Activated CD4-positive, CD25-positive, alpha-beta regulatory T cell (primary cell): Measurements from ENCODE around the gene NALF2.

ENCODE experiments used
- DNase-seq, 4 experiments: peaks; one replicate each; lab custom pipeline; 2025; lab: John Stamatoyannopoulos, UW

Gene NALF2

GRCh38 chrX:69503782-69504625, at the start of gene NALF2:
TSS of gene NALF2 (plus strand) at chrX:69504326. CDS start at chrX:69505283, 957 bp downstream.
- DNase-seq, result no peak

GRCh38 chrX:69457756-69458155, 46.4 kb upstream of the NALF2 start:
- DNase-seq, result no peak

GRCh38 chrX:69466546-69466945, 37.6 kb upstream of the NALF2 start:
- DNase-seq, result no peak

DNA sequence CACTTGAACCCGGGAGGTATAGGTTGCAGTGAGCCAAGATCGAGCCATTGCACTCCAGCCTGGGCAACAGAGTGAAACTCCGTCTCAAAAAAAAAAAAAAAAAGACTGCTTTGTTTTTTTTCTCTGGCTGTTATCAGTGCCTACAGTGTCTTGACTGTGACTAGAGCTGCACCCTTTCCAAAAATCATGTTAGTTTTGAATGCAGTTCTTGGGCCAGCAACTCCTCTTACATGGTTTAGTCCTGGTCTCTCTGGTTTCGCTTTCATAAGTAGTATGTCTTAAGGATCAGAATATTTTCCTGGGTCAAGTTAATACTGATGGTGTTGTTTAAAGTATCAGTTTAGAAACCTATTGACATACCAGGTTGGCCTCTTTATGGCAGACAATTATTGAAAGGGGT, 34.2 kb upstream of the NALF2 start:
- no peak for DNase-seq

GRCh38 chrX:69489625-69490024, 14.5 kb upstream of the NALF2 start:
- DNase-seq, result no peak

- no peak for DNase-seq
Observed at GRCh38 chrX:69493193-69493592, 10.9 kb upstream of the NALF2 start.

DNA sequence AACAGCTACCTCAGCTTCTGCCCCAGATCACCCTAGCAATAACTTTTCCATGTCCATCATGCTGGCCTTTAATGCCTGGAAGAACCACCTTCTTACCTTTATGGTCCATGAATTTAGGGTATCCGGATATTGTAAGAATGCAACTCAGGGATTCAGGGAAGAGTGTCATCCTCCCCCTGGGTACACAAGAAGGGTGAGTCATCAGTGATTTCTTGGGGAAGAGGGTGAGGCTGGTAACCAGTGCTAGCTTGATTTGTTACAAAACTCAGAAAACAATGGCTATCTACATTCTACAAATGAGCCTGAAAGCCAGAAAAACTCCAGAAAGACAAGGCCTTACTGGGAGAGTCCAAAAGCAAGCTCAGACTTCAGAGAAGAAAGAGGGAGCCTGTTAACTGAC, 10.4 kb upstream of the NALF2 start:
- no peak for DNase-seq

GRCh38 chrX:69496183-69496582, 7.9 kb upstream of the NALF2 start:
- DNase-seq, result no peak

- DNase-seq, result no peak
Observed at GRCh38 chrX:69501429-69501828, 2.7 kb upstream of the NALF2 start.

GRCh38 chrX:69503228-69503781, 821 bp upstream of the NALF2 start:
- no peak for DNase-seq

DNA sequence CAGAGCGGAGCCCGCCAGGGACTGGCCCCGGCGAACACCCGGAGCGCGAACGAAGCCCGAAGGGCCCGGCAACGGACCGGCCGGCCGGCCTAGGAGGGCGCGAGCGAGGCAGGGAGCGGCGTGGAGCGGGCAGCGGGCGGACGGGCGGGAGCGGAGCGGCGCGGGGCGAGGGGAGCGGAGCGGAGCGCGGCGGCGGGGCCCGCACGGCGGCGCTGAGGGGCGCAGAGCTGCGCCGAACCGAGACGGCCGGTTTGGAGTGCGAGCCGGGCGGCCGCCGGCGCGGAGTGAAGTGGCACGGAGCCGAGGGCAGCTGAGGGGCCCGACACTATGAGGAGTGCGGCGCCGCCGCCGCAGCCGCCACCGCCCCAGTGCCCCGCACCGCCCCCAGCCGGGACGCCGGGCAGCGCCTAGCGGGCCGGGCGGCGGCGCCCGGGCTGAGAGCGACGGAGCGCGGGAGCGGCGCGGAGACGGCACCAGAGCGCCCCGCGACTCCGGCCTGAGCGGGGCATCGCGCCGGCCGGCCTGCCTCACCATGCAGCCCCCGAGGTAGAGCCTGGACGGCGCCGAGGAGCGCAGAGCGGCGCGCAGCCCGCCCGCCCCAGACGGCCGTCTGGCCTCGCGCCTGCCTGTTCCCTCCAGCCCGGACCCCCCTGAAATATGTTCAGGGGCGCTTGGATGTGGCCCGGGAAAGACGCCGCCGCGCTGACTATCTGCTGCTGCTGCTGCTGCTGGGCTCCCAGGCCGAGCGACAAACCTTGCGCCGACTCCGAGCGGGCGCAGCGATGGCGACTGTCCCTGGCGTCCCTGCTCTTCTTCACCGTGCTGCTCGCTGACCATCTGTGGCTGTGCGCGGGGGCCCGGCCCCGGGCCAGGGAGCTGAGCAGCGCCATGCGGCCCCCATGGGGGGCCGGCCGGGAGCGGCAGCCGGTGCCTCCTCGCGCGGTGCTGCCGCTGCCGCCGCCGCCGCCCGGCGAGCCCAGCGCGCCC, 793 bp downstream of the NALF2 start:
- DNase-seq, result no peak

DNA sequence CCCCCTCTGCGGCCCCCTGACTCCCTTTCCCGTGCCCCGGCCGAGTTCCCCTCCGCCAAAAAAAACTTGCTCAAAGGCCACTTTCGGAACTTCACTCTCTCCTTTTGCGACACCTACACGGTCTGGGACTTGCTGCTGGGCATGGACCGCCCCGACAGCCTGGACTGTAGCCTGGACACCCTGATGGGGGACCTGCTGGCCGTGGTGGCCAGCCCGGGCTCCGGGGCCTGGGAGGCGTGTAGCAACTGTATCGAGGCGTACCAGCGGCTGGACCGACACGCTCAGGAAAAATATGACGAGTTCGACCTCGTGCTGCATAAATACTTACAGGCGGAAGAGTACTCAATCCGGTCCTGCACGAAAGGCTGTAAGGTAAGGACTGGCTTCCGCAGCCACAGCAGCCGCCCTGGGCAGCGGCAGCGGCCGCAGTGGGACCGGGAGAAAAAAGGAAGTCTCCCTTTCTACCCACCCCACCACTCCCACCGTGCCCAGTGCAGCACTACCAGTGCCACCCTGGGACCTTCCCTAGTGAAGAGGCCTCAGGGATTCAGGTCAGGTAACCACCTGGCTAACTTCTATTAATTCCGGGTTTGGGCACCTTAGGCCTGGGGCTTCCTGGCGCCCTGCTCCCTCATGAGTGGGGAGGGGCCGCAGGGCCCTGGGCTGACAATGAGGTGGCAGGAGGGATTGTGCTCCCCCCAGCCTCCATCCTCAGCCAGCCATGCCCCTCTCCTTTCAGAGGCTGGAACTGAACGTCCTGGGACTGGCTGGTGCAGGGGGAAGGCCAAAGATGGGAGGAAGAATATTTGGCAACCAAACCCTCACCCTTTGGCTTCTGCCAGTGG, 1.9 kb downstream of the NALF2 start:
- no peak for DNase-seq

GRCh38 chrX:69506617-69507499, 2.7 kb downstream of the NALF2 start:
- DNase-seq, result no peak

- no peak for DNase-seq
Observed at GRCh38 chrX:69507500-69507789, 3.3 kb downstream of the NALF2 start.

GRCh38 chrX:69508610-69509009, 4.5 kb downstream of the NALF2 start:
- DNase-seq, result no peak

DNA sequence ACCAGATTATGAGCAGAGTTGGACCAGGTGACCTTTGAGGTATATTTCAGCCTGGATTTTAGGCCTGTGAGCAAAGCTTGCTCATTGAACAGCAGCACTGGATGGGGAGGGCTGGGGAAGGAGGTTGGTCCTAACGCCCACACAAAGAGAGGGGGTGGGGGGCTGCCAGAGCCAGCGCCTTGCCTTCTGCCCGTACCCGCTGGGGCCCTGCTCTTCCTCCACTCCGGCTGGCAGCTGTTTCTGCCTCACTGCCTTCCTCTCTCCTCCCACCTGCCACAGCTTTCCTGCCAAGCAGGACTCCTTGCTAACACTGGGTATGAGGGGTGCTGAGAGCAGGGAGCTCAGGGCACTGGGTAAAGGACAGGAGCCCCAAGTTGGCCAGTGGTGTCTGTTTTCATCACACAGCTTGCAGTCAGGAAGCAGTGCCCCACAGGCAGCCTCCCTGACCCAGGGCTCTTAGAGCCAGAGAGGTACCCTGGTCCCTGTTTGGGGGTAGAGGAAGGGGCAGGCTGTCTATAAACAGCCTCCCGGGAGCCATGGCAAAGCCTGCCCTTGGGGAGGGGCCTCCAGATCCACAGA, 6.1 kb downstream of the NALF2 start:
- DNase-seq, result no peak

- no peak for DNase-seq
Observed at GRCh38 chrX:69510914-69511513, 6.9 kb downstream of the NALF2 start.

DNA sequence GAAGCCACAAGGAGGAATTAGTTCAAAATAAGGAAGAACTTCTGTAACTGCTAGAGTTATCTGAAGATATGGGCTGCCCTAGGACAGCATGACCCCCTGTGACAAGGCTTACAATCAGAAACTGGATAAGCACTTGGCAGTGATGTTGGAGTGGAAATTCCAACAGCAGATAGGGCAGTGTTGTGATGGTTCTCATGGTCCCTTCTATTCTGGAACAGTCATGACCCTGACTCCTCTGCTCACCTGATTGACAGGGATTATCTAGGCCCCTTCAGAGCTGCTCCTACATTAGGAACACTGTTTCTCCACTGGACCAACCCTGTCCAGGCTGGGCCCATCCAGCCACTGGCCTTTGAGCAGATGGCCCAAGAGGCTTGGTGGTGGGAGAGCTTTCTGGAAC, 17.9 kb downstream of the NALF2 start:
- DNase-seq, result no peak

DNA sequence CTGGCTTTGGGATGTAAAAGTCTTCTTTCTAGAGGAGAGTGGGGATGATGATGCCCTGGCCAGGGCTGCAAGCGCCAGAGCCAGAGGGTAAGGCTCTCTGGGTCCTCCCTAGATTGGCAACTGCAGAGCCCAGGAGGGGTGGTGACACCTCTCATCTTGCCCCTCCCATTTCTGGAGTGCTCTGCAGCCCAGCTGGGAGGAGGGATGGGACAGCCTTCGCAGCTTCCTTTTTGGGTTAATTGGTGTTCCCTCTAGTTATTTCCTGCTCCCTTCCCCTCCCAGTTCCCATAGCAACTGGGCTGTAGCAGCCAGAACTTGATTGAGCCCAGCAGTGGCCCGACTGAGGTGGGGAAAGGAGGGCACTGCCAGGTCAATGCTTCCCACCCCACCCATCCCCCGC, 19.2 kb downstream of the NALF2 start:
- no peak for DNase-seq

DNA sequence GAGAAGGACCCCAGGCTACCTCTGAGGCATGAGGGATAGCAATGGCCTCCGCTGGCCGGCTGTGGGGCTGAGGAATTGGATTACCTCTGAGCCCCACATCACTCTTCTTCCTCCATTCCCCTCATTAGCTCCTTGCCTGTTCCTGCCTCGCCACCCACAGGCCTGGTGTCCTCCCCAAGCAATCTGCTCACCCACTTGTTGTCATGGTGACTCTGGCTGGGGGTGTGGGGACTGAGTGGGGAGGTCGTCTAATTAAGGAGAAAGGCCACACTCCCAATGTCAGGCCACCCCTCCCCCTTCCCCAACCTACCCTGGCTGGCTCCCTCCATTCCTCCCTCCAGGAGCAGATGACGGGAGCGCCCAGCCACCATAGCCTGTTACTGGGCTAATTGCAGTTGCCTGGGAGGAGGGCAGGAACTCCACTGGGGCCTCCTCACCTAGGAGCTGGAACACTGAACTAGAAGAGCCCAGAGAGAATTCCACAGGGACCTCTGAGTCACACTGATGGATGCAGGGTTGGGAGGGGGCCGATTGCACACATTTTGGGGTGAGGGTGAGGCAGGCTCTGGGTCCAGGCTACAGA, 20.7 kb downstream of the NALF2 start:
- DNase-seq, result no peak
